Loucy (cell line): ENCODE results near the gene MAVS.

Source experiments
- CTCF ChIP-seq: fragments of 200-600 bp; sonication (generic); conservative IDR thresholded peaks from 2 replicates; pipeline ENCODE4 v1.5.1; 2014; ENCODE audit warnings: mild to moderate bottlenecking, antibody characterized with exemption, low read length
- EZH2phosphoT487 ChIP-seq: fragments of 200-600 bp; IDR thresholded peaks from 2 replicates; pipeline ENCODE4 v1.6.1; 2018; ENCODE audit warnings: antibody characterized with exemption, mild to moderate bottlenecking, moderate library complexity, borderline replicate concordance

GRCh38 chr20:3876676-3877075 is 30.0 kb downstream of the MAVS start:
- TF ChIP-seq CTCF (no peak), EZH2phosphoT487 (no peak)
